CD4-positive, CD25-positive, alpha-beta regulatory T cell (primary cell): ENCODE measurements around the gene TRIAP1. TPM values are rescaled to one million over a fixed set of nuclear protein-coding genes. Genes with fewer than 3 reads are reported as not detected.

Experiments
- ATAC-seq, 2 donors: fragments of 150-1000 bp; cut with Tn5 transposase; one replicate each; pipeline ENCODE4 v1.10.0; 2021; ENCODE audit warnings: low read depth in 2 of 2, moderate number of reproducible peaks in 2 of 2, moderate library complexity in 1 of 2
- DNase-seq, 3 donors: peaks; one replicate each; pipeline versions ENCODE4 v3.0.0 to v3.0.0-alpha.2; 2012 to 2022; ENCODE audit warnings: mixed read lengths in 1 of 3
- H3K27ac ChIP-seq: one replicate; pipeline ENCODE4 v1.7.0; 2013; ENCODE audit warnings: mild to moderate bottlenecking, low read length; ENCODE audit not compliant: insufficient read depth, poor library complexity, severe bottlenecking
- H3K27me3 ChIP-seq: one replicate; pipeline ENCODE4 v1.7.0; 2013; ENCODE audit warnings: low read length; ENCODE audit not compliant: control insufficient read depth, insufficient read depth
- H3K36me3 ChIP-seq: one replicate; pipeline ENCODE4 v1.7.0; 2013; ENCODE audit warnings: mild to moderate bottlenecking, low read length, moderate library complexity; ENCODE audit not compliant: control insufficient read depth, insufficient read depth
- H3K4me1 ChIP-seq: 2 replicates; pipeline ENCODE4 v1.7.0; 2013; ENCODE audit warnings: mild to moderate bottlenecking, low read length; ENCODE audit not compliant: insufficient read depth, control insufficient read depth, poor library complexity, severe bottlenecking
- H3K4me3 ChIP-seq: one replicate; pipeline ENCODE4 v1.7.0; 2013; ENCODE audit warnings: low read depth, mild to moderate bottlenecking, low read length, moderate library complexity
- H3K9me3 ChIP-seq, 2 experiments: 1 replicate in 1 of 2; 2 replicates in 1 of 2; pipeline ENCODE4 v1.7.0; 2013; ENCODE audit warnings: low read length in 2 of 2, mild to moderate bottlenecking in 1 of 2, moderate library complexity in 1 of 2; ENCODE audit not compliant: control insufficient read depth in 2 of 2
- H3K27ac Mint-ChIP-seq, 3 donors: one replicate each; pipeline ENCODE4 v1.8.0; 2020 to 2022; ENCODE audit warnings: mild to moderate bottlenecking in 3 of 3, mixed read lengths in 3 of 3, moderate library complexity in 2 of 3
- H3K27me3 Mint-ChIP-seq: one replicate; pipeline ENCODE4 v1.8.0; 2022; ENCODE audit warnings: mild to moderate bottlenecking, mixed read lengths
- H3K36me3 Mint-ChIP-seq: one replicate; pipeline ENCODE4 v1.8.0; 2020; ENCODE audit warnings: mixed read lengths
- H3K4me1 Mint-ChIP-seq, 4 donors: one replicate each; pipeline ENCODE4 v1.8.0; 2020 to 2022; ENCODE audit warnings: mixed read lengths in 4 of 4, mild to moderate bottlenecking in 1 of 4
- H3K4me3 Mint-ChIP-seq, 4 donors: one replicate each; pipeline ENCODE4 v1.8.0; 2020 to 2022; ENCODE audit warnings: mild to moderate bottlenecking in 4 of 4, mixed read lengths in 4 of 4, moderate library complexity in 3 of 4
- H3K9me3 Mint-ChIP-seq, 7 donors: one replicate each; pipeline ENCODE4 v1.8.0; 2020 to 2022; ENCODE audit warnings: mixed read lengths in 7 of 7, mild to moderate bottlenecking in 3 of 7, moderate library complexity in 2 of 7
- polyA plus RNA-seq, 4 donors: library from polyadenylated mRNA; unstranded; fragments of 300-500 nt; fragmentation: Illumina TruSeq; gene quantifications; one replicate each; pipeline ENCODE4 v1.2.3, GENCODE V29; 2021
- total RNA-seq: library from RNA; stranded (reverse); gene quantifications from one replicate; pipeline ENCODE4 v1.2.3, GENCODE V29; 2022

TRIAP1 gene
- total and polyA plus RNA-seq, 5 donors from 2014 or later: 19.2 to 61.1 (median 46.4) TPM

GRCh38 chr12:120421701-120422100 is 24.5 kb downstream of the TRIAP1 start:
- peaks cover 10% of the 10 kb centered on the region for H3K27me3 Mint-ChIP-seq
- H3K27ac ChIP-seq: no peak overlapping the region
- no peaks in the 10 kb centered on the region for H3K36me3 ChIP-seq
- no peaks in the 10 kb centered on the region for H3K36me3 Mint-ChIP-seq
- H3K4me1 Mint-ChIP-seq: peaks cover 0 to 2% (median 0%) of the 10 kb centered on the region in 4 donors
- no peaks in the 10 kb centered on the region for H3K9me3 ChIP-seq
- H3K4me1 ChIP-seq: no peaks in the 10 kb centered on the region
- H3K9me3 Mint-ChIP-seq: no peaks in the 10 kb centered on the region
- ATAC-seq: no peak
- DNase-seq: no peak
- no peak overlapping the region for H3K4me3 ChIP-seq
- H3K4me3 Mint-ChIP-seq: no peak overlapping the region
- no peak overlapping the region for H3K27ac Mint-ChIP-seq
- no peaks in the 10 kb centered on the region for H3K27me3 ChIP-seq

DNA sequence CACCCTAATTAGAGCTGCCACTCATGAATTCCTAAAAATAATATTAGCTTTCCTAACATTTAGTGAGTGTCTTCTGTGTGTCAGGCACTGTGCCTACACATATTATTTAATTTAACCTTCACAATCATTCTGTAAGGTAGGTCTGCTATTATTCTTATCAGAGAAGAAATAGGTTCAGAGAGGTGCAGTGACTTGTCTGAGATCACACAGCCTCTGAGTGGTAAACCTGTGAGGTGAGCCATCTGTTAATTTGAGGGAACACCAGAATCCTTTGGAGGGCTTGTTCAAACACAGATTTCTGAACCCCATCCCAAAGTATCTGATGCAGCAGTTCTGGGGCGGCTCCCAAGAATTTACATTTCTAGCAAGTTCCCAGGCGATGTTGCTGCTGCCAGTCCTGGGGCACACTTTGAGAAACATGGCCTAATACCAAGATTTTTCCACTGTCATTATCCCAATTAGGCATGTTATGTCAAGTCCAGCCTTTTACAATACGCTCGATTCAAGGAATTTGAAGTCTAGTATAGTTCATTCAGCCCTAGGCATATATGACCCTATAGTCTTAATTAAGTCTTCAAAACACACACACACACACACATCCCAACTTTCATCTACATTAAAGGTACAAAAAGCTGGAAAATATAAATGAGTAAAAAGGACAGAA is 28.1 kb downstream of the TRIAP1 start:
- H3K4me1 Mint-ChIP-seq: no peaks in the 10 kb centered on the region
- no peak overlapping the region for H3K27ac Mint-ChIP-seq
- H3K4me3 Mint-ChIP-seq: no peak overlapping the region
- Histone ChIP-seq H3K27me3 (no peaks in the 10 kb centered on the region), H3K4me1 (no peaks in the 10 kb centered on the region), H3K36me3 (no peaks in the 10 kb centered on the region), H3K27ac (no peak overlapping the region), H3K9me3 (no peaks in the 10 kb centered on the region), H3K4me3 (no peak overlapping the region)
- H3K9me3 Mint-ChIP-seq: no peaks in the 10 kb centered on the region
- H3K27me3 Mint-ChIP-seq: peaks cover 15% of the 10 kb centered on the region
- ATAC-seq: no peak
- no peak for DNase-seq
- H3K36me3 Mint-ChIP-seq: no peaks in the 10 kb centered on the region

- H3K9me3 Mint-ChIP-seq: no peaks in the 10 kb centered on the region
- H3K36me3 ChIP-seq: no peaks in the 10 kb centered on the region
- no peak overlapping the region for H3K4me3 Mint-ChIP-seq
- H3K27me3 Mint-ChIP-seq: peaks cover 18% of the 10 kb centered on the region
- H3K4me1 Mint-ChIP-seq: no peaks in the 10 kb centered on the region
- H3K36me3 Mint-ChIP-seq: no peaks in the 10 kb centered on the region
- no peaks in the 10 kb centered on the region for H3K9me3 ChIP-seq
- no peak overlapping the region for H3K4me3 ChIP-seq
- ATAC-seq (no peak), DNase-seq (no peak)
- no peak overlapping the region for H3K27ac ChIP-seq
- no peaks in the 10 kb centered on the region for H3K4me1 ChIP-seq
- no peak overlapping the region for H3K27ac Mint-ChIP-seq
- no peaks in the 10 kb centered on the region for H3K27me3 ChIP-seq
Measured at GRCh38 chr12:120416490-120417216, 29.5 kb downstream of the TRIAP1 start.

- ATAC-seq (no peak), DNase-seq (no peak)
- Mint-ChIP-seq H3K4me3 (no peak overlapping the region), H3K27me3 (peaks cover 18% of the 10 kb centered on the region), H3K27ac (no peak overlapping the region), H3K4me1 (no peaks in the 10 kb centered on the region), H3K36me3 (no peaks in the 10 kb centered on the region), H3K9me3 (no peaks in the 10 kb centered on the region)
- Histone ChIP-seq H3K27me3 (no peaks in the 10 kb centered on the region), H3K9me3 (no peaks in the 10 kb centered on the region), H3K36me3 (no peaks in the 10 kb centered on the region), H3K27ac (no peak overlapping the region), H3K4me3 (no peak overlapping the region), H3K4me1 (no peaks in the 10 kb centered on the region)
Measured at GRCh38 chr12:120413901-120414695, 32.1 kb downstream of the TRIAP1 start.

DNA sequence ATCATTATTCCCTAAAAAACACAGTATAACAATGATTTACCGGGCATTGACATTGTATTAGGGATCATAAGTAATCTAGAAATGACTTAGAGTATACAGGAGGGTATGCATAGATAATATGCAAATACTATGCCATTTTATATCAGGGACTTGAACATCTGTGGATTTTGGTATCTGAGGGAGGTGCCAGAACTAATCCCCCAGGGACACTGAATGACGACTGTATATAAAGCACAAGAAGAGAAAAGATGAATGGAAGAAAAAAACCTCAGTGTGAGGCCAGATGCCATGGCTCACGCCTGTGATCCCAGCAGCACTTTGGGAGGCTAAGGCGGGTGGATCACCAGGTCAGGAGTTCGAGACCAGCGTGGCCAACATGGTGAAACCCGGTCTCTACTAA is 33.8 kb downstream of the TRIAP1 start:
- Mint-ChIP-seq H3K9me3 (no peaks in the 10 kb centered on the region), H3K27ac (peak overlapping the region in 1 of 3 donors; percentile 53)
- no peak for ATAC-seq

DNA sequence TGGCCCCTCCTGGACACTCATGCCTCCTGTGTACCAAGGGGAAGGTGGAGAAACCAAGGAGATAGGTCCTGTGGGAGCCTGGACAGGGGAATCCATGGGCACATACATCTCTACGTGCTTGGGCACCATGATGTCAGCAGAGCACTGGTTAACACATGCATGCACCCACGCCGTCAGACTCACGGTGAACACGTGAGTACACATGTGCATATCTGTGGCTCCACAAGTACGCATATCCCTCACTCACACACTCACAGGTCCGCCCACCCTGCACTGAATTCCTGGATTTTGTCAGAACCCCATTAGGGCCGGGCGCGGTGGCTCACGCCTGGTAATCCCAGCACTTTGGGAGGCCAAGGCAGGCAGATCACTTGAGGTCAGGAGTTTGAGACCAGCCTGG is 37.4 kb downstream of the TRIAP1 start:
- Mint-ChIP-seq H3K4me1 (peaks cover 0 to 5% (median 2%) of the 10 kb centered on the region in 4 donors), H3K9me3 (peaks cover 0 to 2% (median 0%) of the 10 kb centered on the region in 7 donors), H3K36me3 (no peaks in the 10 kb centered on the region), H3K27ac (no peak overlapping the region), H3K4me3 (no peak overlapping the region), H3K27me3 (peaks cover 22% of the 10 kb centered on the region)
- DNase-seq (no peak), ATAC-seq (no peak)
- Histone ChIP-seq H3K27ac (no peak overlapping the region), H3K36me3 (no peaks in the 10 kb centered on the region), H3K9me3 (peaks cover 0 to 2% of the 10 kb centered on the region in 2 experiments), H3K4me1 (no peaks in the 10 kb centered on the region), H3K27me3 (no peaks in the 10 kb centered on the region), H3K4me3 (no peak overlapping the region)

More for the DNA sequence above, 33.8 kb downstream of the TRIAP1 start:
- H3K36me3 Mint-ChIP-seq: no peaks in the 10 kb centered on the region
- no peak overlapping the region for H3K4me3 Mint-ChIP-seq
- H3K9me3 ChIP-seq: no peaks in the 10 kb centered on the region
- H3K27ac ChIP-seq: no peak overlapping the region
- no peaks in the 10 kb centered on the region for H3K4me1 ChIP-seq
- no peaks in the 10 kb centered on the region for H3K27me3 ChIP-seq
- DNase-seq: no peak
- H3K27me3 Mint-ChIP-seq: peaks cover 13% of the 10 kb centered on the region
- H3K4me3 ChIP-seq: no peak overlapping the region
- no peaks in the 10 kb centered on the region for H3K4me1 Mint-ChIP-seq
- H3K36me3 ChIP-seq: no peaks in the 10 kb centered on the region

DNA sequence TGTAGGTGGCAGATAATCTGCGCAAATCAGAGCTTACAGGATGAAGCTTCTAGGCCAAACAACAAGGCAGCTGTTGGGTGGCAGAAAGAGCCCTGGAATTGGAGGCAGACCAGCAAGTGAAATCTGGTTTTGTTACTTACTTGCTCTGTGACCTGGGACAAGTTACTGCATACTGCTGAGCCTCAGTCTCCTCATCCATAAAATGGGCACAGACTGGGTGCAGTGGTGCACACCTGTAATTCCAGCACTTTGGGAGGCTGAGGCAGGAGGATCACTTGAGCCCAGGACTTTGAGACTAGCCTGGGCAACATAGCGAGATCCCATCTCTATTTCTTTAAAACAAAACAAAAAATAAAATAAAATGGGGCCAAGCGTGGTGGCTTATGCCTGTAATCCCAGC is 39.6 kb downstream of the TRIAP1 start:
- Histone ChIP-seq H3K4me3 (no peak overlapping the region), H3K27ac (no peak overlapping the region), H3K27me3 (no peaks in the 10 kb centered on the region), H3K36me3 (no peaks in the 10 kb centered on the region), H3K9me3 (peaks cover 0 to 2% of the 10 kb centered on the region in 2 experiments), H3K4me1 (no peaks in the 10 kb centered on the region)
- DNase-seq (no peak), ATAC-seq (no peak)
- peaks cover 13% of the 10 kb centered on the region for H3K27me3 Mint-ChIP-seq
- peaks cover 0 to 2% (median 0%) of the 10 kb centered on the region in 7 donors for H3K9me3 Mint-ChIP-seq
- no peaks in the 10 kb centered on the region for H3K36me3 Mint-ChIP-seq
- H3K27ac Mint-ChIP-seq: no peak overlapping the region
- H3K4me3 Mint-ChIP-seq: no peak overlapping the region
- H3K4me1 Mint-ChIP-seq: peaks cover 0 to 5% (median 2%) of the 10 kb centered on the region in 4 donors
